ENCODE data around the gene APC. TPM values are rescaled to one million over a fixed set of nuclear protein-coding genes. Genes with fewer than 3 reads are reported as not detected.

The APC gene
- total RNA-seq, 2 donors from 2014 or later = 58.6 to 83.7 TPM

DNA sequence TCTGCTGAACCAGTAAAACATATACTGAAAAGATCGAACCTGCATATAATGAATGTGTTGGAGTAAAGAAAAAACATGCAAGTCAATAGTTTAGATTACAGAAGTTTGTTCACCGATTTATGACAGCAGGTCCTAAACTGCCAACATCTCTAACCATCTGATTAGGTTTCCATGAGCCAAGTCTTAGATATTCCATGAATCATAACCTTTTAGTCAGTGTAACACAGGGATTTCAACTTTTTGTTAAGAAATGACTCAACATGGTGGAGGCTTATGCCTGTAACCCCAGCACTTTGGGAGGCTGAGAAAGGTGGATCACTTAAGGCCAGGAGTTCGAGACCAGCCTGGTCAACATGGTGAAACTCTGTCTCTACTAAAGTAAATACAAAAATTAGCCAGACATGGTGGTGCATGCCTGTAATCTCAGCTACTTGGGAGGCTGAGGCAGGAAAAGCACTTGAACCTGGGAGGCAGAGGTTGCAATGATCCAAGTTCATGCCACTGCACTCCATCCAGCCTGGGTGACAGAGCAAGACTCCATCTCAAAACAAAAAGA is 38.7 kb downstream of the APC start:
- ATAC-seq (ENCODE audit: insufficient number of reproducible peaks, low FRiP score, low read depth) (no peak), DNase-seq (ENCODE audit: low spot score) (no peak)
- Histone ChIP-seq H3K27me3 (replicated peaks; ENCODE audit: insufficient read depth) (no peaks in the 10 kb centered on the region), H3K4me1 (ENCODE audit: control insufficient read depth in 1 of 2, low read depth in 2 of 2) (peaks cover 0 to under 1% of the 10 kb centered on the region in 2 donors), H3K4me3 (no peak overlapping the region), H3K9me3 (no peaks in the 10 kb centered on the region), H3K36me3 (no peaks in the 10 kb centered on the region), H3K27ac (no peak overlapping the region)
- TF ChIP-seq, protein P1, sequence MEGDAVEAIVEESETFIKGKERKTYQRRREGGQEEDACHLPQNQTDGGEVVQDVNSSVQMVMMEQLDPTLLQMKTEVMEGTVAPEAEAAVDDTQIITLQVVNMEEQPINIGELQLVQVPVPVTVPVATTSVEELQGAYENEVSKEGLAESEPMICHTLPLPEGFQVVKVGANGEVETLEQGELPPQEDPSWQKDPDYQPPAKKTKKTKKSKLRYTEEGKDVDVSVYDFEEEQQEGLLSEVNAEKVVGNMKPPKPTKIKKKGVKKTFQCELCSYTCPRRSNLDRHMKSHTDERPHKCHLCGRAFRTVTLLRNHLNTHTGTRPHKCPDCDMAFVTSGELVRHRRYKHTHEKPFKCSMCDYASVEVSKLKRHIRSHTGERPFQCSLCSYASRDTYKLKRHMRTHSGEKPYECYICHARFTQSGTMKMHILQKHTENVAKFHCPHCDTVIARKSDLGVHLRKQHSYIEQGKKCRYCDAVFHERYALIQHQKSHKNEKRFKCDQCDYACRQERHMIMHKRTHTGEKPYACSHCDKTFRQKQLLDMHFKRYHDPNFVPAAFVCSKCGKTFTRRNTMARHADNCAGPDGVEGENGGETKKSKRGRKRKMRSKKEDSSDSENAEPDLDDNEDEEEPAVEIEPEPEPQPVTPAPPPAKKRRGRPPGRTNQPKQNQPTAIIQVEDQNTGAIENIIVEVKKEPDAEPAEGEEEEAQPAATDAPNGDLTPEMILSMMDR (IDR thresholded peaks at IDR 0.05) = no peak

DNA sequence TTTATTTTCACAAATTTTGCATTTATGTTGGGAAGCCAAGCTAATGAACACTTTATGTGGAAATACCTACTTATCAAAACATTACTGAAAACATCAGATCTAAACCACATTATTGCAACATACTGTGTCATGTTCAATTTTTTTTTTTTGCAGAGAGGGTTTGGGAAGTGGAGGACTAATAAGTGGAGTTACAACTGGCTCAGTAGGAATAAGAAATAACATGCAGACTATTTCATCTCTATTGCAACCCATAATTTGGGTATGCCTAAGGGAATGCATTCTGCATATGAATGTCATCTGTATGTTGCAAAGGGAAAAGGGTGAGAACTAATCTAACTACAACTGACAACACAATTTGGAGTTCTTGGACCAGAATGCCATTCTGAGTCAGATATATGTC is 41.8 kb downstream of the APC start:
- DNase-seq (ENCODE audit: low spot score) (no peak), ATAC-seq (ENCODE audit: insufficient number of reproducible peaks, low FRiP score, low read depth) (no peak)
- no peaks in the 10 kb centered on the region for H3K27me3 ChIP-seq (replicated peaks; ENCODE audit: insufficient read depth)
- TF ChIP-seq, protein P1 (IDR thresholded peaks at IDR 0.05) = no peak
- H3K4me1 ChIP-seq (ENCODE audit: control insufficient read depth in 1 of 2, low read depth in 2 of 2) = no peaks in the 10 kb centered on the region
- peaks cover 10% of the 10 kb centered on the region for H3K36me3 ChIP-seq
- no peaks in the 10 kb centered on the region for H3K9me3 ChIP-seq
- H3K4me3 ChIP-seq = no peak overlapping the region
- H3K27ac ChIP-seq = no peak overlapping the region

DNA sequence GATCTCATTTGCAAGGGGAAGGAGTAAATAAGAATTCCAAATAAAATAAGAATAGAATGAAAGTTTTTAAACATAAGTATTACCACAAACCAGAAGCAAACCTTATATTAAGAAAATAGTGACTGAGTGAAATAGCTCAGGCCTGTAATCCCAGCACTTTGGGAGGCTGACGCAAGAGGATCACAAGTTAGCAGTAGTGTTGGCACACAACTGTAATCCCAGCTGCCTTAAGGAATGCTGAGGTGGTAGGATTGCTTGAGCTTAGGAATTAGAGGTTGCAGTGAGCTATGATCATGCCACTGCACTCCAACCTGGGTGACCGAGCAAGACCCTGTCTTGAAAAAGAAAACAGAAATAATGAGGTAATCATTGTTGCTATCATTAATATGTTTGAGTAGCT is 47.0 kb downstream of the APC start:
- Histone ChIP-seq H3K27me3 (replicated peaks; ENCODE audit: insufficient read depth) (no peaks in the 10 kb centered on the region), H3K9me3 (no peaks in the 10 kb centered on the region), H3K4me3 (no peak overlapping the region), H3K4me1 (ENCODE audit: control insufficient read depth in 1 of 2, low read depth in 2 of 2) (no peaks in the 10 kb centered on the region), H3K36me3 (peaks cover 10% of the 10 kb centered on the region), H3K27ac (no peak overlapping the region)
- DNase-seq (ENCODE audit: low spot score) = no peak
- TF ChIP-seq, protein P1 (IDR thresholded peaks at IDR 0.05) = no peak
- no peak for ATAC-seq (ENCODE audit: insufficient number of reproducible peaks, low FRiP score, low read depth)

DNA sequence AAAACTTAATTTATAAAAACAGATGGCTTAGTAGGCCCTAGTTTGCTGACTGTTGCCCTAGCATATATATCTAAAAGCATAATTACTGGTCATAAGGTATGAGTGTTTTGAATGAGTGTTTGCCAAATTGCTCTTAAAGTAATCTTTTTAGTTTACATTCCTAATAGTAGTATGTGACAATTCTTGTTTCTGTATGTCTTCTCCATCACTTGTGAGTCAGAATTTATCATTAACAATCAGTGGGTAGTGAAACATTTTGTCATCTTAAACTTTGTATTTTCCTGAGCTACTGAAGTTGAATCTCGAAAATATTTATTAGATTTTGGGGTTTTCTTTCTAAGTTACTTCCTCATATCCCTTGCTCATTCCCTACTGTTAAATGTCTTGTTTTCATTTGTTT is 49.6 kb downstream of the APC start:
- ATAC-seq (ENCODE audit: insufficient number of reproducible peaks, low FRiP score, low read depth) = no peak

DNA sequence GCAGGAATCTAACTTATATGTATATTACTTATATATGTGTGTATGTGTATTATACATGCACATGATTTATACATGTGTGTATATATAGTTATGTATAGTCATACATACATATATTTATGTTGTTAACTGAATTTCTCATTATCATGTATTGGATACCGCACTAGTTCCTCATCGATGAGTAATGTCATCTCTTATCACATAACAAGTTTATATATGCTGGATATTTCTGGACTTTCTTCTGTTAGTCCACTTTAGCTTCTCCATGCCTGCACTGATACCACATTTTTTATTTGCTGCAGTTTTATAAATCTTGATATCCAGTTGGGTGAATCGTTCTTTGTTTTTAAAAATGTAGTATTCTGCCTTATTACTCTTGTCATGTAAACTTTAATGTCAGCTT is 50.2 kb downstream of the APC start:
- Histone ChIP-seq H3K27ac (no peak overlapping the region), H3K27me3 (replicated peaks; ENCODE audit: insufficient read depth) (no peaks in the 10 kb centered on the region), H3K36me3 (no peaks in the 10 kb centered on the region), H3K9me3 (no peaks in the 10 kb centered on the region), H3K4me3 (no peak overlapping the region), H3K4me1 (ENCODE audit: control insufficient read depth in 1 of 2, low read depth in 2 of 2) (no peaks in the 10 kb centered on the region)
- TF ChIP-seq, protein P1 (IDR thresholded peaks at IDR 0.05) = no peak
- ATAC-seq (ENCODE audit: insufficient number of reproducible peaks, low FRiP score, low read depth) = no peak
- DNase-seq (ENCODE audit: low spot score) = no peak

More for the DNA sequence above, 49.6 kb downstream of the APC start:
- no peaks in the 10 kb centered on the region for H3K4me1 ChIP-seq (ENCODE audit: control insufficient read depth in 1 of 2, low read depth in 2 of 2)
- DNase-seq (ENCODE audit: low spot score) = no peak
- no peaks in the 10 kb centered on the region for H3K9me3 ChIP-seq
- H3K27me3 ChIP-seq (replicated peaks; ENCODE audit: insufficient read depth) = no peaks in the 10 kb centered on the region
- H3K36me3 ChIP-seq = peaks cover 2% of the 10 kb centered on the region
- TF ChIP-seq, protein P1 (IDR thresholded peaks at IDR 0.05) = no peak
- no peak overlapping the region for H3K27ac ChIP-seq
- no peak overlapping the region for H3K4me3 ChIP-seq
